Endothelial cell of umbilical vein (primary cell): ENCODE results near the gene GCSH. TPM values are rescaled to one million over a fixed set of nuclear protein-coding genes. Genes with fewer than 3 reads are reported as not detected.

Experiments
- BruUV-seq: library from RNA; stranded (reverse); fragments of 400-500 nt; replicated peaks from 2 replicates; lab custom pipeline; 2021; lab: Mats Ljungman, UMichigan
- CTCF ChIA-PET: fragments of 300-600, 350-600 bp; sonication (Branson Sonifier 250); formaldehyde crosslinking; loops from one replicate; lab custom pipeline; 2021; ENCODE audit warnings: antibody characterized with exemption, inconsistent platforms; lab: Charles Lee
- POLR2A ChIA-PET: fragments of 300-600, 350-600 bp; sonication (Branson Sonifier 250); formaldehyde crosslinking; loops from one replicate; lab custom pipeline; 2021; ENCODE audit warnings: antibody characterized with exemption, inconsistent platforms; lab: Charles Lee
- DNase-seq: peaks from one replicate; pipeline ENCODE4 v3.0.0-alpha.2; 2011; ENCODE audit warnings: low read depth, low spot score
- FAIRE-seq: peaks from 2 replicates; lab custom pipeline; 2011; peaks lifted over from hg19 to GRCh38; lab: Jason Lieb, UNC
- H2AFZ ChIP-seq: 2 replicates; pipeline ENCODE4 v1.6.0; 2012; ENCODE audit warnings: low read depth, low read length, control low read depth, inconsistent platforms
- H3K27ac ChIP-seq: 2 replicates; pipeline ENCODE4 v1.5.1; 2011; ENCODE audit warnings: low read depth, mild to moderate bottlenecking, control low read depth, low read length, moderate library complexity; ENCODE audit not compliant: insufficient read depth
- H3K27me3 ChIP-seq, 2 experiments: 2 replicates each; pipeline versions ENCODE4 v1.6.0 to v1.6.1; 2011; ENCODE audit warnings: low read length in 2 of 2, mixed read lengths in 1 of 2; ENCODE audit not compliant: control insufficient read depth in 2 of 2, insufficient read depth in 2 of 2
- H3K36me3 ChIP-seq, 2 experiments: 2 replicates in 1 of 2; 3 replicates in 1 of 2; pipeline ENCODE4 v1.5.1; 2011; ENCODE audit warnings: low read length in 2 of 2, mild to moderate bottlenecking in 1 of 2, moderate library complexity in 1 of 2; ENCODE audit not compliant: control insufficient read depth in 2 of 2, insufficient read depth in 2 of 2; ENCODE audit errors: extremely low read depth in 1 of 2
- H3K4me1 ChIP-seq: 3 replicates; pipeline ENCODE4 v1.5.1; 2011; ENCODE audit warnings: mild to moderate bottlenecking, low read length; ENCODE audit not compliant: control insufficient read depth, insufficient read depth; ENCODE audit errors: extremely low read depth
- H3K4me2 ChIP-seq: 2 replicates; pipeline ENCODE4 v1.6.1; 2011; ENCODE audit warnings: low read length, control low read depth, mixed read lengths; ENCODE audit not compliant: insufficient read depth
- H3K4me3 ChIP-seq, 3 experiments: fragments of 200-600 bp in 1 of 3; sonication (generic), shearing (Covaris generic) in 1 of 3; replicated peaks in 1 of 3; 2 replicates each; pipeline ENCODE4 v1.5.1; 2011 to 2016; ENCODE audit warnings: control low read depth in 3 of 3, low read length in 3 of 3, mild to moderate bottlenecking in 2 of 3, inconsistent platforms in 1 of 3, low read depth in 1 of 3, moderate library complexity in 1 of 3; ENCODE audit not compliant: insufficient read depth in 1 of 3
- H3K79me2 ChIP-seq: 2 replicates; pipeline ENCODE4 v1.6.0; 2012; ENCODE audit warnings: low read length, inconsistent platforms; ENCODE audit not compliant: control insufficient read depth, insufficient read depth
- H3K9ac ChIP-seq: replicated peaks from 2 replicates; pipeline ENCODE3; 2011; ENCODE audit warnings: low read length, control low read depth; ENCODE audit not compliant: insufficient read depth; ENCODE audit errors: extremely low read depth
- H3K9me1 ChIP-seq: replicated peaks from 3 replicates; pipeline ENCODE4 v1.6.0; 2011; ENCODE audit warnings: mild to moderate bottlenecking, low read length; ENCODE audit not compliant: control insufficient read depth, insufficient read depth; ENCODE audit errors: extremely low read depth
- H3K9me3 ChIP-seq: replicated peaks from 2 replicates; pipeline ENCODE4 v1.5.1; 2012; ENCODE audit warnings: low read length, inconsistent platforms; ENCODE audit not compliant: control insufficient read depth, insufficient read depth
- H4K20me1 ChIP-seq: replicated peaks from 2 replicates; pipeline ENCODE3; 2011; ENCODE audit warnings: mild to moderate bottlenecking, low read length; ENCODE audit not compliant: control insufficient read depth, insufficient read depth; ENCODE audit errors: extremely low read depth
- EZH2 ChIP-seq: IDR thresholded peaks from 2 replicates; pipeline ENCODE4 v1.6.1; 2012; ENCODE audit warnings: borderline replicate concordance, low read depth, mild to moderate bottlenecking, moderate library complexity, low read length, inconsistent platforms; ENCODE audit not compliant: severe bottlenecking
- FOS ChIP-seq: IDR thresholded peaks from 2 replicates; pipeline ENCODE4 v1.6.1; 2011; ENCODE audit warnings: mild to moderate bottlenecking, low read length, moderate library complexity, borderline replicate concordance; ENCODE audit not compliant: insufficient read depth
- GATA2 ChIP-seq: IDR thresholded peaks from 2 replicates; pipeline ENCODE4 v1.7.0; 2011; ENCODE audit warnings: low read depth, mild to moderate bottlenecking, moderate library complexity, mixed read lengths, low read length; ENCODE audit not compliant: insufficient read length, insufficient read depth
- JUN ChIP-seq: IDR thresholded peaks from 2 replicates; pipeline ENCODE4 v1.6.1; 2011; ENCODE audit warnings: borderline replicate concordance, low read depth; ENCODE audit not compliant: insufficient read length, insufficient read depth
- MYC ChIP-seq: IDR thresholded peaks from one replicate; pipeline ENCODE4 v1.6.1; 2011; ENCODE audit warnings: mild to moderate bottlenecking, low read depth, low read length
- POLR2A ChIP-seq: IDR thresholded peaks from 2 replicates; pipeline ENCODE4 v1.6.1; 2012; ENCODE audit warnings: low read depth, mild to moderate bottlenecking, control low read depth, low read length
- POLR2AphosphoS5 ChIP-seq: IDR thresholded peaks from 2 replicates; pipeline ENCODE4 v1.6.1; 2012; ENCODE audit warnings: low read depth, mild to moderate bottlenecking, control low read depth, low read length, moderate library complexity; ENCODE audit not compliant: insufficient read depth
- dilution Hi-C: fragments of 300-500 bp; cut with MboI; formaldehyde crosslinking; loops from one replicate; pipeline ENCODE4 v1.15.0; 2019; ENCODE audit warnings: low sequenced_read_pairs; ENCODE audit not compliant: extremely low pct_ligation_motif_present
- intact Hi-C: fragments of 100-400 bp; cut with micrococcal nuclease; formaldehyde crosslinking; loops from one replicate; pipeline ENCODE4 v1.10.0; 2022
- polyA plus RNA-seq, 4 experiments: library from polyadenylated mRNA; depleted of rRNA in 3 of 4; stranded (reverse) in 3 of 4; unstranded in 1 of 4; fragments of >200 nt; gene quantifications; 2 replicates each; pipeline versions ENCODE4 v1.2.1 to v1.2.3, GENCODE V29; 2011 to 2012; ENCODE audit warnings: missing spikeins in 1 of 4
- total RNA-seq: library from RNA; stranded (reverse); gene quantifications from 2 replicates; pipeline ENCODE4 v1.2.3, GENCODE V29; 2021
- TF ChIP-seq, protein P1 (sequence below): IDR thresholded peaks from 2 replicates; pipeline ENCODE4 v1.6.1; 2011; ENCODE audit not compliant: insufficient read depth, insufficient read length
- TF ChIP-seq, protein P2 (sequence below), 2 donors: IDR thresholded peaks; 1 replicate in 1 of 2; 2 replicates in 1 of 2; pipeline ENCODE4 v1.5.1; 2011; ENCODE audit warnings: low read length in 2 of 2, mild to moderate bottlenecking in 2 of 2, moderate library complexity in 2 of 2, control low read depth in 1 of 2, inconsistent platforms in 1 of 2, low read depth in 1 of 2; ENCODE audit not compliant: insufficient read depth in 1 of 2; ENCODE audit errors: extremely low read depth in 1 of 2

Gene GCSH
- total and polyA plus RNA-seq, 2 donors (not counting 3 experiments of a cell fraction or from before 2014, with no cell fraction given): 6.9 to 31.1 TPM

DNA sequence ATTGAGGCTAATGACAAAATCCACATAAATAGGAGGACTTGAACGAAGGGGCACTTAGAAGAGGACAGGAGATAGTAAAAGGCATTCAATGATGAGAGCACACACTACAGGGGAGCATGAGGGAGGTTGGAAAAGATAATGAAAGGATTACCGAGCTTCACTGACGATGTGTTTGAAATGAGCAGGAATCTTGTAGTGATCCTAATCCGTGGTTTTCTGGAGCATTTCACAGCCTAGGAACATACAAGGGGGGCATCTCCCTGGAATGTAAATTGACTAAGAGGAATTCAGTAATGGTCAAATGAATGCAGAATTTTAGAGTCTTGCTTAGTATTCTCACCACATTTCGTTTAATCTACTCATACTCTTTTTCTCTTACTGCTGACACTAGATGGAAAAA is 55.4 kb downstream of the GCSH start:
- H3K9me3 ChIP-seq: no peaks in the 10 kb centered on the region
- FAIRE-seq (no peak), DNase-seq (no peak)
- ChIA-PET CTCF (no interaction called here), POLR2A (no interaction called here)
- H3K4me2 ChIP-seq: no peak overlapping the region
- intact Hi-C loops (no loop called here), dilution Hi-C loops (no loop called here)
- H3K27ac ChIP-seq: no peak overlapping the region
- no peaks in the 10 kb centered on the region for H4K20me1 ChIP-seq
- no TSS peak for BruUV-seq
- no peaks in the 10 kb centered on the region for H3K9me1 ChIP-seq
- peaks cover 31% of the 10 kb centered on the region for H3K79me2 ChIP-seq
- H3K4me1 ChIP-seq: peaks cover 9% of the 10 kb centered on the region
- H3K36me3 ChIP-seq: peaks cover 13 to 17% of the 10 kb centered on the region in 2 experiments
- H2AFZ ChIP-seq: no peak overlapping the region
- no peaks in the 10 kb centered on the region for H3K27me3 ChIP-seq
- H3K4me3 ChIP-seq: no peak overlapping the region
- TF ChIP-seq JUN (no peak), MYC (no peak), EZH2 (no peak), GATA2 (no peak), POLR2AphosphoS5 (no peak), POLR2A (no peak), FOS (no peak)
- TF ChIP-seq, protein P1, sequence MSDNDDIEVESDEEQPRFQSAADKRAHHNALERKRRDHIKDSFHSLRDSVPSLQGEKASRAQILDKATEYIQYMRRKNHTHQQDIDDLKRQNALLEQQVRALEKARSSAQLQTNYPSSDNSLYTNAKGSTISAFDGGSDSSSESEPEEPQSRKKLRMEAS: no peak
- TF ChIP-seq, protein P2, sequence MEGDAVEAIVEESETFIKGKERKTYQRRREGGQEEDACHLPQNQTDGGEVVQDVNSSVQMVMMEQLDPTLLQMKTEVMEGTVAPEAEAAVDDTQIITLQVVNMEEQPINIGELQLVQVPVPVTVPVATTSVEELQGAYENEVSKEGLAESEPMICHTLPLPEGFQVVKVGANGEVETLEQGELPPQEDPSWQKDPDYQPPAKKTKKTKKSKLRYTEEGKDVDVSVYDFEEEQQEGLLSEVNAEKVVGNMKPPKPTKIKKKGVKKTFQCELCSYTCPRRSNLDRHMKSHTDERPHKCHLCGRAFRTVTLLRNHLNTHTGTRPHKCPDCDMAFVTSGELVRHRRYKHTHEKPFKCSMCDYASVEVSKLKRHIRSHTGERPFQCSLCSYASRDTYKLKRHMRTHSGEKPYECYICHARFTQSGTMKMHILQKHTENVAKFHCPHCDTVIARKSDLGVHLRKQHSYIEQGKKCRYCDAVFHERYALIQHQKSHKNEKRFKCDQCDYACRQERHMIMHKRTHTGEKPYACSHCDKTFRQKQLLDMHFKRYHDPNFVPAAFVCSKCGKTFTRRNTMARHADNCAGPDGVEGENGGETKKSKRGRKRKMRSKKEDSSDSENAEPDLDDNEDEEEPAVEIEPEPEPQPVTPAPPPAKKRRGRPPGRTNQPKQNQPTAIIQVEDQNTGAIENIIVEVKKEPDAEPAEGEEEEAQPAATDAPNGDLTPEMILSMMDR (IDR thresholded peaks at IDR 0.05; ENCODE audit: extremely low read depth in 1 of 2, insufficient read depth in 1 of 2, low read depth in 1 of 2, low read length in 2 of 2): no peak
- no peak overlapping the region for H3K9ac ChIP-seq
